C4-2B (cell line): ENCODE measurements around the gene HSPA14.

ENCODE experiments used
- ZFX ChIP-seq: fragments of 450-650 bp; IDR thresholded peaks from 2 replicates; pipeline ENCODE4 v1.6.1; 2017
- TF ChIP-seq, protein P1 (sequence below): fragments of 450-650 bp; conservative IDR thresholded peaks from 2 replicates; pipeline ENCODE4 v1.5.1; 2017; ENCODE audit warnings: mild to moderate bottlenecking

DNA sequence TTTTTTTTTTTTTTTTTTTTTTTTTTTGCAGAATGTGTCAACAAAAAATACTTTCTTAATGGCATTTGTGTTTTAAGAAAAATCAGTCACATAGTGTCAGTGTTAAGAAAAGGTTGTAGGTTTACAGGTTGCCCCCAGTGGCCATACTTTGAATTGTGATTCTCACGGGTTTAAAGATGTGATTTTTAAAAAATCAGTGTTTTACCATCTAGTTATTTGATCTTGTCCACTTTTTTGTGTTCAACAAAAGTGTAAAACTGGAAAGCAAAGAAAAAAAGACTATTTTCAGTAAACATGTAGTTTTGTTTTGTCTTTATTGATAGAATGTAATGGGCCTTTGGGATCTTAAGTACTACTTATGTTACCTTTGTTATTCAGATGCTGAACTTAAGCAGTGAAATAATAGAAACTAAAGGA is 66.2 kb downstream of the HSPA14 start:
- TF ChIP-seq, protein P1, sequence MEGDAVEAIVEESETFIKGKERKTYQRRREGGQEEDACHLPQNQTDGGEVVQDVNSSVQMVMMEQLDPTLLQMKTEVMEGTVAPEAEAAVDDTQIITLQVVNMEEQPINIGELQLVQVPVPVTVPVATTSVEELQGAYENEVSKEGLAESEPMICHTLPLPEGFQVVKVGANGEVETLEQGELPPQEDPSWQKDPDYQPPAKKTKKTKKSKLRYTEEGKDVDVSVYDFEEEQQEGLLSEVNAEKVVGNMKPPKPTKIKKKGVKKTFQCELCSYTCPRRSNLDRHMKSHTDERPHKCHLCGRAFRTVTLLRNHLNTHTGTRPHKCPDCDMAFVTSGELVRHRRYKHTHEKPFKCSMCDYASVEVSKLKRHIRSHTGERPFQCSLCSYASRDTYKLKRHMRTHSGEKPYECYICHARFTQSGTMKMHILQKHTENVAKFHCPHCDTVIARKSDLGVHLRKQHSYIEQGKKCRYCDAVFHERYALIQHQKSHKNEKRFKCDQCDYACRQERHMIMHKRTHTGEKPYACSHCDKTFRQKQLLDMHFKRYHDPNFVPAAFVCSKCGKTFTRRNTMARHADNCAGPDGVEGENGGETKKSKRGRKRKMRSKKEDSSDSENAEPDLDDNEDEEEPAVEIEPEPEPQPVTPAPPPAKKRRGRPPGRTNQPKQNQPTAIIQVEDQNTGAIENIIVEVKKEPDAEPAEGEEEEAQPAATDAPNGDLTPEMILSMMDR, result peak; percentile 76
- no peak for TF ChIP-seq ZFX
